PC-9 (cell line): ENCODE data around the gene KCND1. TPM values are rescaled to one million over a fixed set of nuclear protein-coding genes. Genes with fewer than 3 reads are reported as not detected.
A peak's percentile ranks its signal among the peaks of the same experiment; 100 is the strongest.

ENCODE experiments used
- BruUV-seq: library from RNA; stranded (reverse); fragments of 400-500 nt; replicated peaks from 2 replicates; lab custom pipeline; 2021; lab: Mats Ljungman, UMichigan
- CTCF ChIA-PET: fragments of 300-600 bp; sonication (Branson Sonifier 250); formaldehyde crosslinking; loops from one replicate; lab custom pipeline; 2022; ENCODE audit warnings: antibody characterized with exemption; lab: Charles Lee
- POLR2A ChIA-PET: fragments of 300-600 bp; sonication (Branson Sonifier 250); formaldehyde crosslinking; loops from one replicate; lab custom pipeline; 2022; ENCODE audit warnings: antibody characterized with exemption; ENCODE audit not compliant: unreplicated experiment; lab: Charles Lee
- DNase-seq, 2 experiments: peaks; one replicate each; pipeline versions ENCODE4 v3.0.0 to v3.0.0-alpha.2; 2015 to 2022; ENCODE audit warnings: mixed read lengths in 1 of 2
- H2AFZ ChIP-seq: fragments of 200-600 bp; sonication (generic); 2 replicates; pipeline ENCODE4 v1.8.1; 2017; ENCODE audit warnings: antibody characterized with exemption
- H3F3A ChIP-seq: fragments of 200-600 bp; sonication (generic); 2 replicates; pipeline ENCODE4 v1.8.1; 2017; ENCODE audit warnings: antibody characterized with exemption, mild to moderate bottlenecking, low read depth; ENCODE audit not compliant: insufficient read depth
- H3K27ac ChIP-seq: fragments of 200-600 bp; sonication (generic); 2 replicates; pipeline ENCODE4 v1.6.1; 2016; ENCODE audit warnings: mixed run types
- H3K27me3 ChIP-seq: fragments of 200-600 bp; sonication (generic); 2 replicates; pipeline ENCODE4 v1.6.1; 2016; ENCODE audit warnings: low read depth, mixed run types; ENCODE audit not compliant: insufficient read depth
- H3K36me3 ChIP-seq: fragments of 200-600 bp; sonication (generic); 2 replicates; pipeline ENCODE4 v1.6.1; 2016; ENCODE audit warnings: low read depth, mixed run types
- H3K4me1 ChIP-seq: fragments of 200-600 bp; sonication (generic); replicated peaks from 2 replicates; pipeline ENCODE4 v1.6.1; 2016; ENCODE audit warnings: mixed run types; ENCODE audit not compliant: insufficient read depth
- H3K4me2 ChIP-seq: fragments of 200-600 bp; sonication (generic); 2 replicates; pipeline ENCODE4 v1.6.1; 2017; ENCODE audit warnings: mixed run types
- H3K4me3 ChIP-seq: fragments of 200-600 bp; sonication (generic); 2 replicates; pipeline ENCODE4 v1.6.1; 2016; ENCODE audit warnings: mixed run types
- H3K79me2 ChIP-seq: fragments of 200-600 bp; sonication (generic); 2 replicates; pipeline ENCODE4 v1.6.1; 2017; ENCODE audit warnings: low read depth, mixed run types
- H3K9me2 ChIP-seq: fragments of 200-600 bp; sonication (generic); 2 replicates; pipeline ENCODE4 v1.8.1; 2017; ENCODE audit warnings: mild to moderate bottlenecking; ENCODE audit not compliant: insufficient read depth
- H3K9me3 ChIP-seq: fragments of 200-600 bp; sonication (generic); 2 replicates; pipeline ENCODE4 v1.8.1; 2016; ENCODE audit warnings: low read depth; ENCODE audit not compliant: insufficient read depth
- H4K20me1 ChIP-seq: fragments of 200-600 bp; sonication (generic); 2 replicates; pipeline ENCODE4 v1.8.1; 2017; ENCODE audit not compliant: insufficient read depth
- EZH2 ChIP-seq: fragments of 200-600 bp; sonication (generic); IDR thresholded peaks from 2 replicates; pipeline ENCODE4 v1.8.0; 2017; ENCODE audit warnings: antibody characterized with exemption, low read depth
- intact Hi-C: fragments of 100-400 bp; cut with micrococcal nuclease; formaldehyde crosslinking; loops from one replicate; pipeline ENCODE4 v1.10.0; 2022; ENCODE audit not compliant: unreplicated experiment
- total RNA-seq: library from RNA; stranded (reverse); gene quantifications from 2 replicates; pipeline ENCODE4 v1.2.3, GENCODE V29; 2021
- TF ChIP-seq, protein P1 (sequence below): fragments of 200-600 bp; sonication (generic); conservative IDR thresholded peaks from 2 replicates; pipeline ENCODE4 v1.6.1; 2017; ENCODE audit warnings: mixed run types, antibody characterized with exemption, mild to moderate bottlenecking, moderate library complexity

KCND1 gene
- total RNA-seq, 1 experiment from 2014 or later: 2.2 TPM

DNA sequence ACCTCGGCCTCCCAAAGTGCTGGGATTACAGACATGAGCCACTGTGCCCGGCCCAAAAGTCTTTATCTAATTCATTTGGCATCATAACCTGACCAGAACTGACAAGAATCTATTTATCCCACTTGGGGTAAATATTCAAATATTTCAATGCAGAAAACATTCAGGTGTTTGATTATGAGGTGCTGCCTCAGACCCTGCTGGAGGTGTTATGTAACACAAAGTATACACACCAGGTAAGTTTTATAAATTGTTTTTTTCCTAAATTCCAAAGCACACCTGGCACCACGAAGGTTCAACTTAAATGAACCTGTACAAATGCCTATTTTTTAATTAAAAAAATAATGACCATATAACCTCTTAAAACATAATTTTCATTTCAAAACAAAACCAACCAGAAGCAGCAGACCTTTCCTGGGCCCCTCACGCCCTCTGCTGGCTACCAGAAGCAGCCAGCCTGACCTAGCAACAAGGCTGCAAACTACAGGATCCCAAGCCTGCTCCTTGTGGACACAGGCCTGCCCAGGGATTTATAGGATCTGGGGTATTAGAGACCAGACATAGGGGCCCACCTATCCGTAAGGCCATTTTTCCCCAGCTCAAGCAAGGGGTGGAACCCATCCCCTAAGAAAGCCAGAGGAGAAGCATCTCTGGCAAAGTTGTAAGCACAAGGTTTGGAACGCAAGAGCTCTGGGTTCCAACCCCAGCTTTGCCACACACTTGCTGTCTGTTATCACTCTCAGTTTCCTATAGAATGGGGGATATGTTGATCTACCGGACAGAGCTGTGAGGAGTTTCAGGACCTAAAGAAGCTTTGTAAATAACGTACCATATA is 25.9 kb downstream of the KCND1 start:
- Histone ChIP-seq H3K4me2 (no peak overlapping the region), H2AFZ (no peak overlapping the region), H4K20me1 (no peaks in the 10 kb centered on the region; the same call in 1 of the 2 replicates), H3K79me2 (no peaks in the 10 kb centered on the region), H3K9me2 (no peaks in the 10 kb centered on the region), H3K36me3 (no peaks in the 10 kb centered on the region), H3K27me3 (no peaks in the 10 kb centered on the region), H3K9me3 (no peaks in the 10 kb centered on the region), H3K4me3 (no peak overlapping the region), H3K27ac (no peak overlapping the region), H3F3A (no peaks in the 10 kb centered on the region), H3K4me1 (no peaks in the 10 kb centered on the region)
- peak in 1 of 2 experiments; percentile 21 for DNase-seq
- TF ChIP-seq, protein P1, sequence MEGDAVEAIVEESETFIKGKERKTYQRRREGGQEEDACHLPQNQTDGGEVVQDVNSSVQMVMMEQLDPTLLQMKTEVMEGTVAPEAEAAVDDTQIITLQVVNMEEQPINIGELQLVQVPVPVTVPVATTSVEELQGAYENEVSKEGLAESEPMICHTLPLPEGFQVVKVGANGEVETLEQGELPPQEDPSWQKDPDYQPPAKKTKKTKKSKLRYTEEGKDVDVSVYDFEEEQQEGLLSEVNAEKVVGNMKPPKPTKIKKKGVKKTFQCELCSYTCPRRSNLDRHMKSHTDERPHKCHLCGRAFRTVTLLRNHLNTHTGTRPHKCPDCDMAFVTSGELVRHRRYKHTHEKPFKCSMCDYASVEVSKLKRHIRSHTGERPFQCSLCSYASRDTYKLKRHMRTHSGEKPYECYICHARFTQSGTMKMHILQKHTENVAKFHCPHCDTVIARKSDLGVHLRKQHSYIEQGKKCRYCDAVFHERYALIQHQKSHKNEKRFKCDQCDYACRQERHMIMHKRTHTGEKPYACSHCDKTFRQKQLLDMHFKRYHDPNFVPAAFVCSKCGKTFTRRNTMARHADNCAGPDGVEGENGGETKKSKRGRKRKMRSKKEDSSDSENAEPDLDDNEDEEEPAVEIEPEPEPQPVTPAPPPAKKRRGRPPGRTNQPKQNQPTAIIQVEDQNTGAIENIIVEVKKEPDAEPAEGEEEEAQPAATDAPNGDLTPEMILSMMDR: peak; percentile 56
- no peak for TF ChIP-seq EZH2
- intact Hi-C loops: no loop called here
- ChIA-PET CTCF (no interaction called here), POLR2A (no interaction called here)
- no TSS peak for BruUV-seq

DNA sequence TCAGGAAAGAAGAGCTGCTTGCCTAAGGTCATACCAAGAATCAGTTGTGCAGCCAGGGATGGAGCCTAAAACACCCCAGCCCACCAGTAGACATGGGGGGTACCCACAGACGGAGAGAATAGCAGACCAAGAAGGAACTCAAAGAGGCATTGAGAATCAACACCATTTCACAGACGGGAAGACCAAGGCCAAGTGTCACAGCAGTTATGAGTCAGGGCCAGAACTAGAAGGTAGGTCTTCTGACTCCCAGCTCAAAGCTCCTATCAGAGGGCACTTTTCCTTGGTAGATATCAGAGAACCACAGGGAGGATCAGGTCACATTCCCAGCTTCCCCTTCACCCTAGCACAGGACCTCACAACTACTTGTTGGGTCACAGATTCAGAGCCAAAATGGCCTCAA is 28.7 kb downstream of the KCND1 start:
- Histone ChIP-seq H3K27ac (no peak overlapping the region), H3K9me2 (no peaks in the 10 kb centered on the region), H4K20me1 (no peaks in the 10 kb centered on the region; the same call in 1 of the 2 replicates), H3K4me3 (no peak overlapping the region), H2AFZ (no peak overlapping the region), H3K4me2 (no peak overlapping the region), H3K4me1 (no peaks in the 10 kb centered on the region), H3K79me2 (no peaks in the 10 kb centered on the region), H3K27me3 (no peaks in the 10 kb centered on the region), H3K36me3 (no peaks in the 10 kb centered on the region), H3F3A (no peaks in the 10 kb centered on the region), H3K9me3 (no peaks in the 10 kb centered on the region)
- CTCF ChIA-PET: no interaction called here
- intact Hi-C loops: no loop called here
- TF ChIP-seq, protein P1: no peak
- no peak for TF ChIP-seq EZH2
- POLR2A ChIA-PET: no interaction called here
- DNase-seq: no peak
- no TSS peak for BruUV-seq

DNA sequence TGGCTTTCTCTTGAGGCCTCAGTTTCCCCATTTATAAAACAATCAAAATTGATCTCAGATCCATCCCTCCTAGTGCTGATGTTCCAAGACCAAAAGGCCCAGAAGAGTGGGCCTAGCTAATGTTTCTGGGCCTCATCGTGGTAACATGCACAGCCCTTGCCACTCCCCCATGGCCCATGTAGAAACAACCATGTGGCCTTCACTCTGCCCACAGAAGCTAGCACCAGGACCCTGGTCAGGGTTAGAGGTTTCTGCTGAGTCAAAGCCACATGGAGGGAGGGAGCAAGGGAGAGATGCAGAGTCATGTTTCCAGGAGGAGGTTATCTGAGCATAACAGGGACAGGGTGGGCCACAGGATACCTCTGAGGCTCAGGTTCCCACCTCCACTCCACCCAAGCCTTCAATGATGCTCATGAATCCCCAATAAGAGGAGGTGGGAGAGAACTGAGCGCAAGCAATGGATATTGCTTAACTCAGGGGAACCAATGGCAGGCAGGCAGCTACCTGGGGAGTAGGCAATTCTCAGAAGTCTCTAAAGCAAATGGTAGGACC is 31.2 kb downstream of the KCND1 start:
- no peaks in the 10 kb centered on the region for H3K36me3 ChIP-seq
- H4K20me1 ChIP-seq: no peaks in the 10 kb centered on the region; the same call in 1 of the 2 replicates
- no peaks in the 10 kb centered on the region for H3K79me2 ChIP-seq
- no TSS peak for BruUV-seq
- H3K9me3 ChIP-seq: no peaks in the 10 kb centered on the region
- H3K27ac ChIP-seq: no peak overlapping the region
- no peaks in the 10 kb centered on the region for H3F3A ChIP-seq
- no peak overlapping the region for H3K4me3 ChIP-seq
- CTCF ChIA-PET: no interaction called here
- H3K9me2 ChIP-seq: no peaks in the 10 kb centered on the region
- no peaks in the 10 kb centered on the region for H3K27me3 ChIP-seq
- no peak overlapping the region for H2AFZ ChIP-seq
- no peak for DNase-seq
- intact Hi-C loops: no loop called here
- H3K4me2 ChIP-seq: no peak overlapping the region
- TF ChIP-seq EZH2: no peak
- TF ChIP-seq, protein P1: no peak
- H3K4me1 ChIP-seq: no peaks in the 10 kb centered on the region
- POLR2A ChIA-PET: no interaction called here
